ENCODE measurements around the gene UBE2G2. TPM values are rescaled to one million over a fixed set of nuclear protein-coding genes. Genes with fewer than 3 reads are reported as not detected.

UBE2G2 gene
- total and polyA plus RNA-seq, 2 of the 4 experiments (the other 2 are of a cell fraction): 65.4 to 91.7 TPM

DNA sequence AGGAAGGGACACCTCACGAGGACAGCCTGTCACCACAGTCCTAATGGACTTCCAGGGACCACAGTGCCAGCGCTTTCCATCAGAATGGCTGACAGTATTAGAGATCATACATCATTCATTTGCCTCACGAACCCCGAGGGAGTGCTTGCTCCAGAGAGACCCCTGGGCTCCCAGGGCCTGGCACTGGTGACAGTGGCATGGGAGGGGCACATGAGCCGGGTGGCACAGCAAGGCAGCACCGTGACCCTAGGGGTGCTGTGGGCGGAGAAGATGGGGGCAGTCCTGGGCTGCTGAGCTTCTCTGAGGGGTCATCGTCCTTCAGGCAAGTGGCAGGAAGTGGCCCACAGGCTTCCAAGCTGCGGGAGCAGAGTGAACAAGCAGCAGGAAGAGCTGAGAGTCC is 73.9 kb downstream of the UBE2G2 start:
- H4K8ac ChIP-seq (ENCODE audit: low read depth in 2 of 2, low read length in 2 of 2): no peak overlapping the region
- no peaks in the 10 kb centered on the region for H3K79me1 ChIP-seq (ENCODE audit: low read depth in 1 of 2, low read length in 2 of 2)
- H2AFZ ChIP-seq (replicated peaks; ENCODE audit: low read length, poor library complexity): no peak overlapping the region
- no peak overlapping the region for H3K9ac ChIP-seq (ENCODE audit: low read depth, low read length)
- H4K20me1 ChIP-seq (ENCODE audit: insufficient read depth, low read length): no peaks in the 10 kb centered on the region
- no TSS peak for BruUV-seq (replicated peaks)
- H3K23ac ChIP-seq (ENCODE audit: low read depth, low read length): no peak overlapping the region
- ChIA-PET CTCF (no interaction called here), POLR2A (ENCODE audit: unreplicated experiment) (no interaction called here)
- H2BK20ac ChIP-seq (ENCODE audit: low read depth, low read length): no peak overlapping the region
- no peak for TF ChIP-seq RCOR1 (IDR thresholded peaks at IDR 0.05; ENCODE audit: insufficient replicate concordance, low read length)
- H2BK5ac ChIP-seq (ENCODE audit: low read depth, low read length, poor library complexity, severe bottlenecking): no peak overlapping the region
- intact Hi-C loops (cut with micrococcal nuclease) (no loop called here), in situ Hi-C loops (cut with MboI; ENCODE audit: low sequenced_read_pairs) (no loop called here), dilution Hi-C loops (cut with HindIII; ENCODE audit: low sequenced_read_pairs, unreplicated experiment) (no loop called here)
- H3K4ac ChIP-seq (ENCODE audit: low read depth, low read length): no peak overlapping the region
- H3K56ac ChIP-seq (ENCODE audit: extremely low read depth, insufficient read depth, low read length): no peak overlapping the region
- H4K5ac ChIP-seq (ENCODE audit: low read depth, low read length): no peak overlapping the region
- 54% methylated on average over 4 of the region's 9 CpGs; no CpG with 5 or more reads in 1 of the 2 experiments for WGBS, 2 experiments (ENCODE audit: extremely low coverage in 2 of 2, insufficient read length in 1 of 2)
- H3K18ac ChIP-seq (ENCODE audit: low read depth, low read length): no peak overlapping the region
- H2AK5ac ChIP-seq (ENCODE audit: low read depth, low read length): no peak overlapping the region
- H3K27ac ChIP-seq (ENCODE audit: insufficient read depth, low read length): no peak overlapping the region
- no peak overlapping the region for H3K14ac ChIP-seq (replicated peaks; ENCODE audit: low read depth, low read length)
- H2AK9ac ChIP-seq (replicated peaks; ENCODE audit: low read depth, low read length, poor library complexity): no peak overlapping the region
- no peak overlapping the region for H3K4me3 ChIP-seq (ENCODE audit: insufficient read depth, low read depth, low read length)
- no peak overlapping the region for H4K91ac ChIP-seq (ENCODE audit: insufficient read depth, low read depth, low read length)
- H2BK15ac ChIP-seq (ENCODE audit: low read depth, low read length): no peak overlapping the region
- H2BK120ac ChIP-seq (ENCODE audit: low read depth, low read length): no peak overlapping the region
- ATAC-seq (ENCODE audit: low read depth) (no peak), DNase-seq (no peak)
- H3K27me3 ChIP-seq (ENCODE audit: control insufficient read depth, insufficient read depth, low read length): peaks cover 42% of the 10 kb centered on the region
- H3K4me1 ChIP-seq (ENCODE audit: control insufficient read depth, insufficient read depth, low read length): no peaks in the 10 kb centered on the region
- H3K4me2 ChIP-seq (ENCODE audit: low read depth, low read length): no peak overlapping the region
- H3K9me3 ChIP-seq (ENCODE audit: control insufficient read depth, insufficient read depth, low read length): no peaks in the 10 kb centered on the region
- no peaks in the 10 kb centered on the region for H3K9me1 ChIP-seq (ENCODE audit: insufficient read depth, low read length)
- H3K36me3 ChIP-seq (ENCODE audit: control insufficient read depth, insufficient read depth, low read length): no peaks in the 10 kb centered on the region
